Esophagus squamous epithelium (tissue), 5 donors: ENCODE measurements around the gene TCF12. TPM values are rescaled to one million over a fixed set of nuclear protein-coding genes. Genes with fewer than 3 reads are reported as not detected.
A peak's percentile ranks its signal among the peaks of the same experiment; 100 is the strongest.

Experiments used
- DNase-seq: peaks from one replicate; lab custom pipeline; 2025; lab: John Stamatoyannopoulos, UW
- H3K27ac ChIP-seq, 4 donors: fragments of 200-600 bp; sonication (generic); one replicate each; pipeline ENCODE4 v1.5.1; 2016 to 2019; ENCODE audit warnings: mild to moderate bottlenecking in 1 of 4
- H3K27me3 ChIP-seq, 4 donors: fragments of 200-600 bp; sonication (generic); 1 replicate in 3 of 4; 2 replicates in 1 of 4; pipeline versions ENCODE4 v1.5.1 to v1.6.0; 2017 to 2021; ENCODE audit warnings: antibody characterized with exemption in 1 of 4
- H3K36me3 ChIP-seq, 3 donors: fragments of 200-600 bp; sonication (generic); one replicate each; pipeline ENCODE4 v1.5.1; 2016 to 2019
- H3K4me1 ChIP-seq, 3 donors: fragments of 200-600 bp; sonication (generic); one replicate each; pipeline ENCODE4 v1.5.1; 2017 to 2019
- H3K4me3 ChIP-seq, 4 donors: fragments of 200-600 bp; sonication (generic); 1 replicate in 3 of 4; 2 replicates in 1 of 4; pipeline ENCODE4 v1.5.1; 2016 to 2019; ENCODE audit warnings: mild to moderate bottlenecking in 2 of 4, moderate library complexity in 1 of 4
- H3K9me3 ChIP-seq, 3 donors: fragments of 200-600 bp; sonication (generic); one replicate each; pipeline ENCODE4 v1.5.1; 2016 to 2019
- POLR2A ChIP-seq, 4 donors: fragments of 450-650 bp; IDR thresholded peaks; one replicate each; pipeline ENCODE4 v1.6.1; 2017; ENCODE audit warnings: antibody characterized with exemption in 4 of 4, mild to moderate bottlenecking in 4 of 4, moderate library complexity in 3 of 4
- WGBS, 2 donors: methylation state at CpG; one replicate each; pipeline ENCODE4 v1.1.5; 2018; 5-methylcytosine and 5-hydroxymethylcytosine counted together
- intact Hi-C: fragments of 100-400 bp; cut with DNase I; formaldehyde crosslinking; loops from one replicate; pipeline ENCODE4 v1.15.0; 2022
- total RNA-seq, 4 donors: library from RNA; depleted of rRNA; stranded (reverse); fragments of >200 nt; gene quantifications; one replicate each; pipeline ENCODE4 v1.1.0, GENCODE V29; 2016
- TF ChIP-seq, protein P1 (sequence below), 6 experiments: fragments of 450-650 bp in 4 of 6; fragments of 200-600 bp in 2 of 6; sonication (generic) in 2 of 6; IDR thresholded peaks; one replicate each; pipeline ENCODE4 v1.5.1; 2016 to 2019; ENCODE audit warnings: antibody characterized with exemption in 6 of 6, mild to moderate bottlenecking in 4 of 6, moderate library complexity in 4 of 6
- donor health status: DM: yes; HTN: yes; CAD: no.

TCF12 gene
- total RNA-seq, 4 donors from 2014 or later, result 28.5 to 90.4 (median 51.3) TPM

- intact Hi-C loops, result no loop called here
- H3K4me1 ChIP-seq, result peaks cover 0 to 10% (median 0%) of the 10 kb centered on the region in 3 donors
- H3K27me3 ChIP-seq, result no peaks in the 10 kb centered on the region
- 58 to 80% methylated on average over 4 to 5 of the region's 5 CpGs for WGBS, 2 donors
- no peaks in the 10 kb centered on the region for H3K36me3 ChIP-seq
- no peaks in the 10 kb centered on the region for H3K9me3 ChIP-seq
- no peak for TF ChIP-seq POLR2A (IDR thresholded peaks at IDR 0.05)
- TF ChIP-seq, protein P1, sequence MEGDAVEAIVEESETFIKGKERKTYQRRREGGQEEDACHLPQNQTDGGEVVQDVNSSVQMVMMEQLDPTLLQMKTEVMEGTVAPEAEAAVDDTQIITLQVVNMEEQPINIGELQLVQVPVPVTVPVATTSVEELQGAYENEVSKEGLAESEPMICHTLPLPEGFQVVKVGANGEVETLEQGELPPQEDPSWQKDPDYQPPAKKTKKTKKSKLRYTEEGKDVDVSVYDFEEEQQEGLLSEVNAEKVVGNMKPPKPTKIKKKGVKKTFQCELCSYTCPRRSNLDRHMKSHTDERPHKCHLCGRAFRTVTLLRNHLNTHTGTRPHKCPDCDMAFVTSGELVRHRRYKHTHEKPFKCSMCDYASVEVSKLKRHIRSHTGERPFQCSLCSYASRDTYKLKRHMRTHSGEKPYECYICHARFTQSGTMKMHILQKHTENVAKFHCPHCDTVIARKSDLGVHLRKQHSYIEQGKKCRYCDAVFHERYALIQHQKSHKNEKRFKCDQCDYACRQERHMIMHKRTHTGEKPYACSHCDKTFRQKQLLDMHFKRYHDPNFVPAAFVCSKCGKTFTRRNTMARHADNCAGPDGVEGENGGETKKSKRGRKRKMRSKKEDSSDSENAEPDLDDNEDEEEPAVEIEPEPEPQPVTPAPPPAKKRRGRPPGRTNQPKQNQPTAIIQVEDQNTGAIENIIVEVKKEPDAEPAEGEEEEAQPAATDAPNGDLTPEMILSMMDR (IDR thresholded peaks at IDR 0.05), result no peak
- no peak overlapping the region for H3K4me3 ChIP-seq
- DNase-seq, result no peak
- H3K27ac ChIP-seq, result peak overlapping the region in 1 of 4 donors; percentile 54
Measured at GRCh38 chr15:57298204-57298603, 379.8 kb downstream of the TCF12 start.

- no peaks in the 10 kb centered on the region for H3K27me3 ChIP-seq
- no peak for DNase-seq
- H3K4me1 ChIP-seq, result peaks cover 0 to 10% (median 0%) of the 10 kb centered on the region in 3 donors
- H3K27ac ChIP-seq, result peak overlapping the region in 1 of 4 donors; percentile 54
- H3K4me3 ChIP-seq, result no peak overlapping the region
- no peaks in the 10 kb centered on the region for H3K9me3 ChIP-seq
- H3K36me3 ChIP-seq, result no peaks in the 10 kb centered on the region
- TF ChIP-seq, protein P1 (IDR thresholded peaks at IDR 0.05), result no peak
- TF ChIP-seq POLR2A (IDR thresholded peaks at IDR 0.05), result no peak
- intact Hi-C loops, result no loop called here
- 84 to 89% methylated on average over 6 to 11 of the region's 14 CpGs for WGBS, 2 donors
Measured at GRCh38 chr15:57298843-57299550, 380.6 kb downstream of the TCF12 start.

DNA sequence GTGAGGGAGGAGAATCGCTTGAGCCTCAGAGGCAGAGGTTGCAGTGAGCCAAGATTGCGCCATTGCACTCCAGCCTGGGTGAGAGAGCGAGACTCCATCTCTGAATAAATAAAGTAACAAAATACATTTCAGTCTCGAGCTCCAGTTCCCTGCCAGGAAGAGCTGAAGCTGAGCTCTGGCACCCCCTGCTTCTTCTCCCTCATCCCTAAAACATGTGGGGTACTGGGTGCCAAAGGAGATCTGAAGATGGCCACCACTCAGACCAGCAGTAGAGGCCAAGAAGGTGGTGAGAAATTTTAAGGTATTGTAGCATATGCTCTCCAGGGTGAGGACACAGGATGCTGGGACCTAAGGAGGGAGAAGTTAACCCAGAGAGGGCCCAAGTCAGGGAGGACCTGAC, 382.9 kb downstream of the TCF12 start:
- DNase-seq, result no peak
- 64 to 86% methylated on average over 3 to 4 of the region's 4 CpGs for WGBS, 2 donors
- Histone ChIP-seq H3K36me3 (no peaks in the 10 kb centered on the region), H3K9me3 (no peaks in the 10 kb centered on the region), H3K4me1 (peaks cover 1 to 18% (median 3%) of the 10 kb centered on the region in 3 donors), H3K27ac (no peak overlapping the region), H3K27me3 (no peaks in the 10 kb centered on the region), H3K4me3 (no peak overlapping the region)
- TF ChIP-seq, protein P1 (IDR thresholded peaks at IDR 0.05), result no peak
- TF ChIP-seq POLR2A (IDR thresholded peaks at IDR 0.05), result no peak
- intact Hi-C loops, result loop anchor here (10.0 kb wide), 2 partner anchors 477 to 807 kb away; no protein-coding TSS in a partner anchor

DNA sequence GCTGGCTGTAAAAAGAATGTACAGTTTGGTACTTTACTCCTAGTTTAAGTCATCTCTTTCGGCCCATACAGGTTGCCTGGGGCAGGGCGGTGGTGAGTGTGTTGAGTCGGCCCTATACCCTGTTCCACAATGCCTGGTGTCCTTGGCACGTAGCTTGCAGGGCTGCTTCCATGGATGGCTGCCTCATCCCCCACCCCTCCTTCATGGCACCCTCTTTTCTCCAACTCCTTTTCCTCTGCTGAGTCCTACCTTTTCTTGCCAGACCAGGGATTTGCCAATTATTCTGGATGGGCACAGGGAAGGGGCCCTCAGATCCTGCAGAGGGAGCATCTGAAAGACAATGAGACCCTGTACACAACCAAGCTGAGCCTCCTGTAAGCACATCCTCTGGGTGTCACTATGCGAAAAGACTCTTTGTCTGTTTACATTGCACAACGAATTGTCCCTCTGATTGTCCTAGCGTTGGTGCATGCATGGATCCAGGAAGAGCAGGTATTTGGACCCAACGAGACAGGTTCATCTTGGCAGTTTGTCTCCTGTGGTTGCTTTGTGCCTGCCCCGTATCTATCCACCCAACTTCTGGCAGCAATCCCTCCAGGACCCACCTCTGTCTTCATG, 384.3 kb downstream of the TCF12 start:
- no peak overlapping the region for H3K4me3 ChIP-seq
- no peak for DNase-seq
- H3K4me1 ChIP-seq, result peaks cover 8 to 30% (median 12%) of the 10 kb centered on the region in 3 donors
- 53 to 76% methylated on average over 9 of the region's 9 CpGs for WGBS, 2 donors
- H3K27ac ChIP-seq, result no peak overlapping the region
- intact Hi-C loops, result loop anchor here (10.0 kb wide), 2 partner anchors 478 to 808 kb away; no protein-coding TSS in a partner anchor
- no peaks in the 10 kb centered on the region for H3K27me3 ChIP-seq
- no peaks in the 10 kb centered on the region for H3K36me3 ChIP-seq
- TF ChIP-seq, protein P1 (IDR thresholded peaks at IDR 0.05), result no peak
- no peak for TF ChIP-seq POLR2A (IDR thresholded peaks at IDR 0.05)
- H3K9me3 ChIP-seq, result no peaks in the 10 kb centered on the region

DNA sequence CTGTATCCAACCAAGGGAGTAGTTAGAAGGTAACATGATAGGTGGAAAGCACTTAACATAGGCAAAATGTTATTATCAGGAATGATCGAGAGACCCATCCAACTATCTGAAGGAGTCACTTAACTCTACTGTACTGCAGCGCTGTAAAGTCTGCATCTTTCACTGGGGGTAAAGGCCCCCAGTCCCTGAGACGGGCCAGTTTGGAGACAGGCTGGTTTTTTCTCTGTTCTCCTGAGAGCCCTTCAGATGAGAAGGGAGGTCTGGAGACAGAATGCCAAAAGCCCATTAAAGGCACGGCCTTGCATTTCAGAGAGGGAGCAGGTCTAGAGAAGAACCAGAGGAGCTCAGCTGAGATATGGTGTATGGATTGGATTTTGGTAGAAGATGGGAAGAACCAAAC, 386.6 kb downstream of the TCF12 start:
- Histone ChIP-seq H3K27me3 (no peaks in the 10 kb centered on the region), H3K4me3 (no peak overlapping the region), H3K9me3 (no peaks in the 10 kb centered on the region), H3K27ac (no peak overlapping the region), H3K4me1 (peaks cover 8 to 20% (median 12%) of the 10 kb centered on the region in 3 donors), H3K36me3 (no peaks in the 10 kb centered on the region)
- no peak for TF ChIP-seq POLR2A (IDR thresholded peaks at IDR 0.05)
- TF ChIP-seq, protein P1 (IDR thresholded peaks at IDR 0.05), result no peak
- no peak for DNase-seq
- 85 to 90% methylated on average over 4 of the region's 4 CpGs for WGBS, 2 donors
- intact Hi-C loops, result loop anchor here (5.0 to 10.0 kb wide), 3 partner anchors 158 to 810 kb away; no protein-coding TSS in a partner anchor
